Measurements from ENCODE around the gene DEPDC1B.
"Not testable (repeated sequence)": the region's sequence is repeated elsewhere in the genome, so short reads cannot be mapped to it uniquely, and the experiment has no call there.

The DEPDC1B gene

DNA sequence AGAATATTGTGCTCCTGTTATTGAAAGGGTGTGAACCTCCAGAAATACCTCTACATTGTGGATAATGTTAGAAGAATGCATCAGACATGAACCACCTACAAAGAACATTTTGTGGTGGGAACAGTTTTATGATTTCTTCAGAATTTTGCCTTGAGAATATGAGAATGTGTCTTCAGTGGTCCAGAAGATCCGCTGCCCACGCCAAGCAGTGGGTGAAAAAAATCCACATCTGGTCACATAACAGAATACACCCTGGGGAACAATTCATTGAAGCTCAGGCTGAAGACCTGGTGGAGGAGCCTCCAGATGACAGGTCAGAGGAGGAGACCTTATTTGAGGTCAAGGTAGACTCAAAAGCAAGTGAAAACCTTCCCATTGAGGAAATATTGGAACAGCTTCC is 69.1 kb downstream of the DEPDC1B start:
- Histone ChIP-seq H3K9ac (ENCODE audit: low read depth, low read length) (no peak overlapping the region), H3K27me3 (ENCODE audit: insufficient read depth, low read length, poor library complexity) (no peaks in the 10 kb centered on the region), H3K9me3 (ENCODE audit: insufficient read depth, low read length, severe bottlenecking) (no peaks in the 10 kb centered on the region), H4K20me1 (ENCODE audit: insufficient read depth, low read length) (no peaks in the 10 kb centered on the region), H3K36me3 (ENCODE audit: insufficient read depth, low read length) (peaks cover 60% of the 10 kb centered on the region), H3K79me2 (ENCODE audit: insufficient read depth, low read length) (no peaks in the 10 kb centered on the region), H2AFZ (ENCODE audit: low read depth, low read length) (no peak overlapping the region), H3K27ac (ENCODE audit: low read length) (no peak overlapping the region), H3K4me1 (ENCODE audit: insufficient read depth, low read length) (no peaks in the 10 kb centered on the region), H3K4me3 (ENCODE audit: low read depth in 1 of 2, low read length in 2 of 2) (no peak overlapping the region), H3K4me2 (ENCODE audit: insufficient read depth, low read length) (no peak overlapping the region)
- DNase-seq (no peak), ATAC-seq (ENCODE audit: insufficient read depth, low read depth) (no peak)
- TF ChIP-seq EZH2 (IDR thresholded peaks at IDR 0.05; ENCODE audit: borderline replicate concordance, low read depth, low read length, severe bottlenecking), result no peak
- TF ChIP-seq, protein P1, sequence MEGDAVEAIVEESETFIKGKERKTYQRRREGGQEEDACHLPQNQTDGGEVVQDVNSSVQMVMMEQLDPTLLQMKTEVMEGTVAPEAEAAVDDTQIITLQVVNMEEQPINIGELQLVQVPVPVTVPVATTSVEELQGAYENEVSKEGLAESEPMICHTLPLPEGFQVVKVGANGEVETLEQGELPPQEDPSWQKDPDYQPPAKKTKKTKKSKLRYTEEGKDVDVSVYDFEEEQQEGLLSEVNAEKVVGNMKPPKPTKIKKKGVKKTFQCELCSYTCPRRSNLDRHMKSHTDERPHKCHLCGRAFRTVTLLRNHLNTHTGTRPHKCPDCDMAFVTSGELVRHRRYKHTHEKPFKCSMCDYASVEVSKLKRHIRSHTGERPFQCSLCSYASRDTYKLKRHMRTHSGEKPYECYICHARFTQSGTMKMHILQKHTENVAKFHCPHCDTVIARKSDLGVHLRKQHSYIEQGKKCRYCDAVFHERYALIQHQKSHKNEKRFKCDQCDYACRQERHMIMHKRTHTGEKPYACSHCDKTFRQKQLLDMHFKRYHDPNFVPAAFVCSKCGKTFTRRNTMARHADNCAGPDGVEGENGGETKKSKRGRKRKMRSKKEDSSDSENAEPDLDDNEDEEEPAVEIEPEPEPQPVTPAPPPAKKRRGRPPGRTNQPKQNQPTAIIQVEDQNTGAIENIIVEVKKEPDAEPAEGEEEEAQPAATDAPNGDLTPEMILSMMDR (IDR thresholded peaks at IDR 0.05; ENCODE audit: borderline replicate concordance, extremely low read depth, low read length, poor library complexity, severe bottlenecking), result no peak

DNA sequence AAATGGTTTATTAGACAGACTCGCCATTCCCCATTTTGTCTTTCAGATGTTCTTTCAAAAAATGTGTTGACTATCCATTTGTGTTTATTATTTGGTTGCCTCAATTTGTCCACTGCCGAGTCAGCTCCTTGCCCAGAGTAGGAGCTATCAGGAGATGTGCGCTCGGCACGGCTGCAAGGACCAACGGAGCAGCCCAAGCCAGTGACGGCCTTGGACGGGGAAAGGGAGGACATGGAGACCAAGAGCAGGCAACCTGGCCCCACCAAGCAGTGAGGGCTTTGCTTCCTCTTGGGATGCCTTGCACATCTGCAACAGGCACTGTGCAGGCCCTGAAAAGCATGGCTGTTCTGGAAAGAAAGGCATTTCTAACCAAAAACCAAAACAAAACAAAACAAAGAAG is 69.8 kb downstream of the DEPDC1B start:
- Histone ChIP-seq H3K79me2 (ENCODE audit: insufficient read depth, low read length) (no peaks in the 10 kb centered on the region), H3K4me1 (ENCODE audit: insufficient read depth, low read length) (no peaks in the 10 kb centered on the region), H3K27ac (ENCODE audit: low read length) (no peak overlapping the region), H3K4me3 (ENCODE audit: low read depth in 1 of 2, low read length in 2 of 2) (no peak overlapping the region), H2AFZ (ENCODE audit: low read depth, low read length) (no peak overlapping the region), H3K9me3 (ENCODE audit: insufficient read depth, low read length, severe bottlenecking) (no peaks in the 10 kb centered on the region), H3K9ac (ENCODE audit: low read depth, low read length) (no peak overlapping the region), H4K20me1 (ENCODE audit: insufficient read depth, low read length) (no peaks in the 10 kb centered on the region), H3K36me3 (ENCODE audit: insufficient read depth, low read length) (peaks cover 59% of the 10 kb centered on the region), H3K27me3 (ENCODE audit: insufficient read depth, low read length, poor library complexity) (no peaks in the 10 kb centered on the region), H3K4me2 (ENCODE audit: insufficient read depth, low read length) (no peak overlapping the region)
- no peak for ATAC-seq (ENCODE audit: insufficient read depth, low read depth)
- no peak for DNase-seq
- TF ChIP-seq, protein P1 (IDR thresholded peaks at IDR 0.05; ENCODE audit: borderline replicate concordance, extremely low read depth, low read length, poor library complexity, severe bottlenecking), result no peak
- no peak for TF ChIP-seq EZH2 (IDR thresholded peaks at IDR 0.05; ENCODE audit: borderline replicate concordance, low read depth, low read length, severe bottlenecking)

DNA sequence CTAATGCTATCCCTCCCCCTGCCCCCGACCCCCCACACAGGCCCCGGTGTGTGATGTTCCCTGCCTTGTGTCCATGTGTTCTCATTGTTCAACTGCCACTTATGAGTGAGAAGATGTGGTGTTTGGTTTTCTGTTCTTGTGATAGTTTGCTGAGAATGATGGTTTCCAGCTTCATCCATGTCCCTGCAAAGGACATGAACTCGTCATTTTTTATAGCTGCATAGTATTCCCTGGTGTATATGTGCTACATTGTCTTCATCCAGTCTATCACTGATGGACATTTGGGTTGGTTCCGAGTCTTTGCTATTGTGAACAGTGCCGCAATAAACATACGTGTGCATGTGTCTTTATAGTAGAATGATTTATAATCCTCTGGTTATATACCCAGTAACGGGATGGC is 75.1 kb downstream of the DEPDC1B start:
- not testable (repeated sequence) for H3K27me3 ChIP-seq (ENCODE audit: insufficient read depth, low read length, poor library complexity); ATAC-seq (ENCODE audit: insufficient read depth, low read depth); H3K4me2 ChIP-seq (ENCODE audit: insufficient read depth, low read length); H3K79me2 ChIP-seq (ENCODE audit: insufficient read depth, low read length); H3K9me3 ChIP-seq (ENCODE audit: insufficient read depth, low read length, severe bottlenecking); H3K4me1 ChIP-seq (ENCODE audit: insufficient read depth, low read length); H4K20me1 ChIP-seq (ENCODE audit: insufficient read depth, low read length); H2AFZ ChIP-seq (ENCODE audit: low read depth, low read length); DNase-seq; H3K27ac ChIP-seq (ENCODE audit: low read length); H3K9ac ChIP-seq (ENCODE audit: low read depth, low read length); H3K4me3 ChIP-seq (ENCODE audit: low read depth in 1 of 2, low read length in 2 of 2)
- peaks cover 13% of the 10 kb centered on the region; the same call in 1 of the 2 replicates for H3K36me3 ChIP-seq (ENCODE audit: insufficient read depth, low read length)

GRCh38 chr5:60620752-60621151 is 79.2 kb downstream of the DEPDC1B start:
- DNase-seq, result not testable (repeated sequence)

More at GRCh38 chr5:60620752-60621151, 79.2 kb downstream of the DEPDC1B start:
- not testable (repeated sequence) for H3K4me3 ChIP-seq (ENCODE audit: low read depth in 1 of 2, low read length in 2 of 2); H4K20me1 ChIP-seq (ENCODE audit: insufficient read depth, low read length); ATAC-seq (ENCODE audit: insufficient read depth, low read depth); H3K36me3 ChIP-seq (ENCODE audit: insufficient read depth, low read length); H3K79me2 ChIP-seq (ENCODE audit: insufficient read depth, low read length); H3K9ac ChIP-seq (ENCODE audit: low read depth, low read length); H2AFZ ChIP-seq (ENCODE audit: low read depth, low read length); H3K4me1 ChIP-seq (ENCODE audit: insufficient read depth, low read length); H3K27ac ChIP-seq (ENCODE audit: low read length); H3K27me3 ChIP-seq (ENCODE audit: insufficient read depth, low read length, poor library complexity); H3K9me3 ChIP-seq (ENCODE audit: insufficient read depth, low read length, severe bottlenecking); H3K4me2 ChIP-seq (ENCODE audit: insufficient read depth, low read length)

Data from DND-41 (cell line).